DMS153 treated with DMSO at 0.1 percent for 48 hours (cell line): ENCODE measurements around the gene SULT1E1.

ENCODE experiments used
- DNase-seq: peaks from one replicate; lab custom pipeline; 2025; ENCODE audit not compliant: unreplicated experiment; lab: John Stamatoyannopoulos, UW

The SULT1E1 gene

DNA sequence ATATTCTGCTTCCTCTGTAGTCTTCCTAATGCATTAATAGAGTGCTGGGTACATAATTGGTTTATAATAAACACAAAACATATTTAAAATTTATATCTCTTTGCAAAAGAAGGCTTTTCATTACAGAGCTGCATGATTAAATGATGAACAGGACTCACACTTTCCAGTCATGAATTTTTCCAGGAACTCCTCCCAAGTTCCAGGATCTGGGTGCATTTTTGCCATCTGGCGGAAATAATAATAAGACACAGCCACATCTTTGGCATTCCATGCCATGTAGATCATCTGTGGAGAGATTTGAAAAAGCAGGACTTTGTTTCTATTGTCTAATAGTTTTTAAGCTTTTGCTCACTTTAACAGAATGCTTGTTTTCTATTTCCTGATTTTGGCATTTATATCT is 59.3 kb downstream of the SULT1E1 start:
- DNase-seq, result no peak

DNA sequence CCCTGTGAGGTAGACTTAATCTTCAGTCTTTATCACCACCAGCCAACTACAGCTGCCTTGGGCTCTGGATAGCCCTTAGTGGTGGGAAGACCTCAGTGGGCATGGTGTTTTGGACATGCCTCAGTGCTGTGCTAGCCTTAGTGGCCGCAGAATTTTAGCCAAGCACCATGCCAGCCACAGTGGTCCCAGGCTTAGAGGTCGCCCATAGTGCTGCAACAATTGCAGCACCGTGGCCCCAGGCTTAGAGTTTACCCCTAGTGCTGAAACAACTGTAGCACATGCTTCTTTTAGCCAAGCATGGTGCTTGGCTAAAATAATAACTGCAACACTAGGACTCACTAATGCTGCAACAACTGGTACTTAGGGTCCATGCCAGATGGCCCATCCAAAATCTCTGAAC is 60.6 kb downstream of the SULT1E1 start:
- no peak for DNase-seq

DNA sequence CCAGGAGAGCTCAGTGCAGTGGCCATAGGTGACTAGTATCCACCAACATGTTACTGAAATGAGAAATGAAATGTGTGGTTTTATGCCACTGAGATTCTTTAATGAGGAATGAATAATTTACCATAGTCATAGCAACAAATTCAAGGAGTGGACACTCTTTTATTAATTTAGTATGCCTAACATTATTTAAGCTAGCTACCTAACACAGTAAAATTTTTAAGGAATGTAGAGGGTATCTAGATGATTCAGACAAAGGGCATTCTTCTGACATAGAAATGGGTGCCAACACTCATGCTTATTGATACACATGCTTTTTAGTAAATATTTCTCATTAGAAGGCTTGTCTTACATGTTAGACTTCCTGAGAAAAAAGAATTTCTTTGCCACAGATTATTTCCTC is 66.2 kb downstream of the SULT1E1 start:
- no peak for DNase-seq
